Astrocyte of the cerebellum (primary cell): ENCODE results near the gene CNOT1.
A peak's percentile ranks its signal among the peaks of the same experiment; 100 is the strongest.

Experiments used
- DNase-seq: peaks from one replicate; pipeline ENCODE4 v3.0.0-alpha.2; 2011; ENCODE audit warnings: low read depth
- H3K4me3 ChIP-seq: 2 replicates; pipeline ENCODE4 v1.5.1; 2011; ENCODE audit warnings: mild to moderate bottlenecking, low read depth, low read length, moderate library complexity
- CTCF ChIP-seq: IDR thresholded peaks from 2 replicates; pipeline ENCODE4 v1.5.1; 2012; ENCODE audit warnings: low read length, low read depth, moderate library complexity, mild to moderate bottlenecking; ENCODE audit errors: missing control alignments
- in situ Hi-C: cut with HindIII; loops from 2 replicates; pipeline ENCODE4 v1.10.0; 2017; ENCODE audit warnings: low sequenced_read_pairs

CNOT1 gene

GRCh38 chr16:58502217-58502921 lies 127.3 kb downstream of the CNOT1 start:
- no peak for DNase-seq
- in situ Hi-C loops = no loop called here

GRCh38 chr16:58501242-58502131 lies 128.1 kb downstream of the CNOT1 start:
- in situ Hi-C loops = no loop called here
- DNase-seq = no peak
- TF ChIP-seq CTCF = no peak
- peak overlapping the region; percentile 49 for H3K4me3 ChIP-seq

More at GRCh38 chr16:58502217-58502921, 127.3 kb downstream of the CNOT1 start:
- TF ChIP-seq CTCF = no peak
- H3K4me3 ChIP-seq = no peak overlapping the region

- DNase-seq = no peak
- in situ Hi-C loops = no loop called here
- TF ChIP-seq CTCF = no peak
- H3K4me3 ChIP-seq = peak overlapping the region; percentile 49
Observed at GRCh38 chr16:58500430-58501241, 129.0 kb downstream of the CNOT1 start.

- in situ Hi-C loops = no loop called here
- DNase-seq = peak; percentile 72
- H3K4me3 ChIP-seq = peak within 1 kb of the TSS; percentile 49
- TF ChIP-seq CTCF = no peak
Observed at GRCh38 chr16:58499615-58500351, 129.8 kb downstream of the CNOT1 start, which contains the start of gene NDRG4. NDRG4 (plus strand) TSS chr16:58500143; CDS start chr16:58500249, 106 bp downstream.

- in situ Hi-C loops = no loop called here
- no peak overlapping the region for H3K4me3 ChIP-seq
- DNase-seq = no peak
- TF ChIP-seq CTCF = no peak
Observed at GRCh38 chr16:58499092-58499511, 130.5 kb downstream of the CNOT1 start.
